Muscle of arm (tissue), 14 donors: ENCODE results near the gene ABCD3. TPM values are rescaled to one million over a fixed set of nuclear protein-coding genes. Genes with fewer than 3 reads are reported as not detected.
"Not testable (repeated sequence)": the region's sequence is repeated elsewhere in the genome, so short reads cannot be mapped to it uniquely, and the experiment has no call there.

ENCODE experiments used
- DNase-seq: peaks from one replicate; pipeline ENCODE4 v3.0.0-alpha.2; 2013
- long read RNA-seq, 11 donors: transcript quantifications; one replicate each; lab custom pipeline, GENCODE V29; 2026
- polyA plus RNA-seq, 12 donors: library from polyadenylated mRNA; unstranded; fragments of 120-200 nt; gene quantifications; one replicate each; pipeline ENCODE4 v1.2.1, GENCODE V29; 2013; ENCODE audit not compliant: insufficient read length in 12 of 12

Gene ABCD3
- 10 to 100 TPM in 11 of 12 donors, not detected in 1; 21.6 to 33.2 (median 29.6) TPM for polyA plus RNA-seq
- long read RNA-seq, donor 1, partial matches to known transcripts = 27 of 29 reads
- long read RNA-seq, donor 1, other reads (novel, unspliced or antisense) = 0 of 29 reads
- long read RNA-seq, donor 2, transcript ABCD3-202 (23 exons, 3,538 nt) = major isoform, 5 of 6 reads
- long read RNA-seq, donor 2, partial matches to known transcripts = 0 of 6 reads
- long read RNA-seq, donor 2, other reads (novel, unspliced or antisense) = 0 of 6 reads
- long read RNA-seq, donor 3, partial matches to known transcripts = 0 of 1 reads
- long read RNA-seq, donor 3, other reads (novel, unspliced or antisense) = 0 of 1 reads
- long read RNA-seq, donor 4, partial matches to known transcripts = 0 of 2 reads
- long read RNA-seq, donor 4, other reads (novel, unspliced or antisense) = 0 of 2 reads
- long read RNA-seq, donor 5, partial matches to known transcripts = 0 of 1 reads
- long read RNA-seq, donor 5, other reads (novel, unspliced or antisense) = 0 of 1 reads
- long read RNA-seq, donor 6, partial matches to known transcripts = 0 of 1 reads
- long read RNA-seq, donor 6, other reads (novel, unspliced or antisense) = 0 of 1 reads
- long read RNA-seq, donor 7 = 0 reads
- long read RNA-seq, donor 8, partial matches to known transcripts = 5 of 7 reads
- long read RNA-seq, donor 8, other reads (novel, unspliced or antisense) = 0 of 7 reads
- long read RNA-seq, donor 9, partial matches to known transcripts = 5 of 7 reads
- long read RNA-seq, donor 9, other reads (novel, unspliced or antisense) = 0 of 7 reads
- long read RNA-seq, donor 10, partial matches to known transcripts = 10 of 12 reads
- long read RNA-seq, donor 10, other reads (novel, unspliced or antisense) = 0 of 12 reads
- long read RNA-seq, donor 11, transcript ABCD3-202 (23 exons, 3,538 nt) = major isoform, 7 of 7 reads
- long read RNA-seq, donor 11, partial matches to known transcripts = 0 of 7 reads
- long read RNA-seq, donor 11, other reads (novel, unspliced or antisense) = 0 of 7 reads

- peak; percentile 99 for DNase-seq
These were observed at the start of gene ABCD3 for GRCh38 chr1:94417978-94418663. TSS of gene ABCD3 (plus strand) at chr1:94418389. CDS start at chr1:94418479, 90 bp downstream.

GRCh38 chr1:94372771-94373170 is 45.4 kb upstream of the ABCD3 start:
- DNase-seq = not testable (repeated sequence)

DNA sequence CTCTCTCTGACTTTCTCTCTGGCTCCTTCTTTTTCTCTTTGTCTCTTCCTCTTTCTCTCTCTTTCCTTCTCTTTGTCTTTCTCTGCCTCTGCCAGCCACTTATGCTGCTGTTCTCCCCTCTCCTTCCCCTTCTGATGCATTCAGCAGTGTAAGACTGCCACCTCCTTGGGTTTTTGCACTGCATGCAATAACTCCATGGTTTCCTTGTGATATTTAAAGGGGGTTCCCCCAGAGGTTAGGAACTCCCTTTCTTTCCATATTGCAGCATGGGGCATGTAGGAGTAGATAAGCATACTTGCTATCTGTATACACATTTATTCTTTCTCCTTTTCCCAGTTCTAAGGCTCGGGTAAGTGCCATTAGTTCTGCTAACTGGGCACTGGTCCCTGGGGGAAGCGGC is 44.9 kb upstream of the ABCD3 start:
- not testable (repeated sequence) for DNase-seq

GRCh38 chr1:94375666-94376065 is 42.5 kb upstream of the ABCD3 start:
- not testable (repeated sequence) for DNase-seq

DNA sequence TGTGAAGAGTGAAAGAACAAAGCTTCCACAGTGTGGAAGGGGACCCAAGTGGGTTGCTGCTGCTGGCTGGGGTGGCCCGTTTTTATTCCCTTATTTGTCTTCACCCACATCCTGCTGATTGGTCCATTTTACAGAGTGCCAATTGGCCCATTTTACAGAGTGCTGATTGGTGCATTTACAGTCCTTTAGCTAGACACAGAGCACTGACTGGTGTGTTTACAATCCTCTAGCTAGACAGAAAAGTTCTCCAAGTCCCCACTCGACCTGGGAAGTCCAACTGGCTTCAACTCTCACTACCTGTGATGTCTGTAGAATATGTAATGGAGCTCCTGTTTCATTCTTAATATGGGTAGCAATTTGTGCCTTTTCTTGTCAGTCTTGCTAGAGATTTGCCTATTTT is 39.7 kb upstream of the ABCD3 start:
- not testable (repeated sequence) for DNase-seq

DNA sequence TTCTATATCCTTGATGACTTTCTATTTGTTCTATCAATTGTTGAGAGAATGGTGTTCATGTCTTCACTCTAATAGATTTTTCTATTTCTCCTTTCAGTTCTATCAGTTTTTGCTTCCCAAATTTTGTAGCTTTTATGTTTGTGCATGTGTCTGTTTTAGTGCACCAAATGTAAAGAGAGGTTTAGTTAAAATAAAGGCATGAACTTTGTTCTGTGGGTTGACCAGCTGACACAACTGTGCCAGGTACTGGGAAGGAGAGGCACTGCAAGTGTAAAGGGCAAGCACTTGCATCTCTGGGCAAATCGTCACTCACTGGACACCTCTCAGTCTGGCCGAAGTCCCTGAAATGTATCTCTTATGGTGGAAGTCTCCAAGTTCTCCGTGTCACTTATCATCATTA is 38.6 kb upstream of the ABCD3 start:
- DNase-seq = no peak

DNA sequence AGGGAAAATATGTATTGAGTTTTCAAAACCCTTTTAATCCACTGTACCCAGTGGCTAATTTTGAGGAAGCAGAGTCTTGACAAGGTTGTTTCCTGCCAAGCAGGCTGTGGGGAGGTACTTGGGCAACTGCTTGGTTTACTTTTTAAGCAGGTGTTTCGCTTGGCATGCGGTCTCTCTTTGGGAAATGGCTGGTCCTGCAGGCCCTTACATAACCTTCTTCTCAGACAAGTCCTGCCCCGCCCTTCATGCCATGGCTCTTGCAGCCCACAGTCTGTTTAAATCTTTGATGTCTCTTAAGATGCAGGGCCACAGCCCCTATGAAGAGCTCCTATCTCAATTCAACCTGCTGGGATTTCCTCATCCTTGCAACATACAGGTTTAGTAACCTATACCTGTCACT is 36.0 kb upstream of the ABCD3 start:
- no peak for DNase-seq

DNA sequence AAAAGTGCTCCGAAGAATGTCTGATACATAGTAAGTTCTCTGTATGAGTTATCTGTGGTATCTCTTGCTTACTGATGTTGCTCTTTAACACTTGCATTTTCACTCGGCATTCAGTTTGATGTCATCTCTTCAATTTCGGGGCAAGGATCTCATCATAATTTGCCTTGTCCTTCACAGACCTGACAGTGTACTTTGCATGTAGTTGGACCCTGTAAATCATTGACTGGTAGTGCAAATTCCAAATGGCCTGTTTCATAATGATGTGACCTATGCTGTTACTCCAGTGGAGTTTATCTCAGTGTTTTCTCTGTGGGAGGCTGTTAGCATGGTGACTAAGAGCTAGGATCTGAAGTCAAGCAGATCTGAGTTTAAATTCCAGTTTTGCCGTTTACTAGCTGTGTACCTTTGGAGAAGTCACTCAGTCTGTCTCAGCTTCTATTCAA is 34.2 kb upstream of the ABCD3 start:
- DNase-seq = no peak

GRCh38 chr1:94384485-94385265 is 33.5 kb upstream of the ABCD3 start:
- DNase-seq = no peak

DNA sequence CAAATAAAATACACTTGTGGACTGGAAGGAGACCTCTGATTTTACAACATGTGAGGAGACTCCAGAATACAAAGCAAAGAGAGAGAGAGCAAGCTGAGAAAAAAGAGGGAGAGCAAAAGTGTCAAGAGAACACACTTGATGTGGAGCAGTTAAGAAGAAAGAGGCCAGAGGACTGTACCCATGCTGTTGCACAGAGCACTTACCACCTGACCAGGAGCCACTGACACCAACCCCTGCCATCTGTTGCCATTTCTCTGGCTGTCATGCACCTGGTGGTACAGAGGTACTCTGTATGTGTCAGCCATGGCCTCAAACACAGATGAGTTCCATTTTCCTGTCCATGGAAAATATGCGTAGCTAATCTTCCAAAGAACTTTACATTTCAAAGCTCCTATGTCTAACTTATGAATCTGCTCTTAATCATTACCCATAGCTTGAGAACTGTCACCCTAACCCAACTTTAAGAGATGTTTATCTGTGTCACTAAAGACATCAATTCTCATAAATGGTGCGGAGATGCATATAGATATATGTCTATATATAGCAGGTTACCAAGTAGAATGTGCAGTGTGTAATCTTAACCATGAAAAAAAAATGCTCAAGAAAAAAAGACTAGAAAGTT is 32.8 kb upstream of the ABCD3 start:
- no peak for DNase-seq

- DNase-seq = no peak
These were observed 28.9 kb upstream of the ABCD3 start for GRCh38 chr1:94389298-94389697.

GRCh38 chr1:94394247-94394646 is 23.9 kb upstream of the ABCD3 start:
- no peak for DNase-seq

- no peak for DNase-seq
These were observed 23.0 kb upstream of the ABCD3 start for GRCh38 chr1:94395231-94395630.

- DNase-seq = no peak
These were observed 22.4 kb upstream of the ABCD3 start for GRCh38 chr1:94395748-94396309.

DNA sequence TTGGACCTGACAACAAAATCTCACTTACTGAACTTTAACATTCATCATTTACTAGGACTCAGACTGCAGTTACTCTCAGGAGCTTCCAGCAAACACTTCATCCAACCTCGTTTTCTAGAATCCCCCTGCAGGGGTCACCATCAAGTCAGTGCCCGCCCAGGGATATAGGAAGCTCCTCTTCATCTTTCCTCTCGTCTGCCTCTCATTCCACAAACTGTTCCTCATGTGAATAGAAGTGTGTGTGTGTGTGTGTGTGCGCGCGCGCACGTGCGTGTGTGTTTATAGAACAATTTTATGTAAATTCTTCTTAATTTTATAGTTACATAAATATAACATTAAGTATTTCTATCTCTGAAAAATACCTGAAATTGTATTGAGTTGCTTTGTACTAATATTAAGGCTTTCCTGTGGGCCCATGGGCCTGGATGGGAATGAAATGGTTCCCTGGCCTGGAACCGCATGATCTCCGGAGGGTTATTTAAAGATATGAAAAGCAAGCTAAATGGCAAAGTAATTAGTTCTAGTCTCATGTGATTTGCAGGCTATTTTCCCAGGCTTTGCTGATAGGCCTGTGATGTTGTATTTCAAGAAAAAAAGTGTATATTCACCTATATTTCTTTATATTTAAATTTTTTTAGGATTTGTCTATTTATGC is 21.7 kb upstream of the ABCD3 start:
- DNase-seq = no peak

GRCh38 chr1:94398356-94398755 is 19.8 kb upstream of the ABCD3 start:
- DNase-seq = no peak

DNA sequence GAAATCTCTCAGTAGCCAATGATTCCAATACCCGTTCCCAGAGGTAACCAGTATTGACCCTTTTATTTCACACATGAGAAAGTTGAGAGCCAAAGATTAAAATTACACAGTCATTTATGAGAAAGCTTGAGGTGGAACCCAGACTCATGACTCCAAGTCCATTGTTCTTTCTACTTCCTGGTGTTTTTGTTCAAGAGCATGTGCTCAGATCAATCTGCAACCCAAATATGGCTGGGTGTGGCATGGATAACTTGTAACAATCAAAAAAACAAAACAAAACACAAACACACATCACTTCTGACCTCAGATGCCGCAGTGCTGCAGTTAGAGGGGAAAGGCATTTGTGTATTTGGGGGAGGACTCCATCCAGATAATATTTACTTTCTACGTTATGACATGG is 18.7 kb upstream of the ABCD3 start:
- DNase-seq = no peak

GRCh38 chr1:94401206-94401605 is 17.0 kb upstream of the ABCD3 start:
- no peak for DNase-seq

GRCh38 chr1:94406446-94406845 is 11.7 kb upstream of the ABCD3 start:
- no peak for DNase-seq
